Measurements from ENCODE around the gene IVL. TPM values are rescaled to one million over a fixed set of nuclear protein-coding genes. Genes with fewer than 3 reads are reported as not detected.

Gene IVL
- total RNA-seq, 1 donor from 2014 or later: not detected

GRCh38 chr1:152924191-152924590 is 15.8 kb downstream of the IVL start:
- intact Hi-C loops (cut with DNase I): no loop called here
- no peak overlapping the region for H3K27ac ChIP-seq
- H3K4me3 ChIP-seq: no peak overlapping the region
- no peak for TF ChIP-seq CTCF (IDR thresholded peaks at IDR 0.05)
- DNase-seq (no peak), ATAC-seq (no peak)
- H3K36me3 ChIP-seq: no peaks in the 10 kb centered on the region
- H3K27me3 ChIP-seq: no peaks in the 10 kb centered on the region
- H3K4me1 ChIP-seq: no peaks in the 10 kb centered on the region
- H3K9me3 ChIP-seq: no peaks in the 10 kb centered on the region

GRCh38 chr1:152926091-152926490 is 17.7 kb downstream of the IVL start:
- intact Hi-C loops (cut with DNase I): no loop called here
- DNase-seq (no peak), ATAC-seq (peak; percentile 41)

DNA sequence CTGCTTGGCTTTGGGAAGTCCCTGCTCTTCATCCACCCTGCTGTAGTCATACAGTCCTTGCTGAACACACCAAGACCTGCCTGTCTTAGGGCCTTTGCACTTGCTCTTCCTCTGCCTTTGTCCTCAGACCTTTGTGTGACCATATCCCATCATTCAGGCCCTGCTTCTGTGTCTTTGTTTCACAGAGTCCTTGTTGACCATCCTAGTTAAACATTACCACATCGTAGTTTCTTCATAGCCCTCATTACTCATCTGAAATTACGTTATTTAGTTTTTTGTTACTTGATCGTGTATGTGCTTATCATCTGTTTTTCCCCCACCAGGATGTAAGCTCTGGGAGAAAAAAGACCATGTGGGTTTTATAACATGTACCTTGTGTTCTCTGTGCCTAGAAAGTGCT is 20.3 kb downstream of the IVL start:
- no peak for DNase-seq
- no peak for ATAC-seq
- H3K27me3 ChIP-seq: no peaks in the 10 kb centered on the region
- intact Hi-C loops (cut with DNase I): no loop called here
- H3K36me3 ChIP-seq: no peaks in the 10 kb centered on the region
- TF ChIP-seq CTCF (IDR thresholded peaks at IDR 0.05): no peak
- H3K4me1 ChIP-seq: no peaks in the 10 kb centered on the region
- H3K27ac ChIP-seq: no peak overlapping the region
- H3K4me3 ChIP-seq: no peak overlapping the region
- H3K9me3 ChIP-seq: no peaks in the 10 kb centered on the region

More at GRCh38 chr1:152926091-152926490, 17.7 kb downstream of the IVL start:
- Histone ChIP-seq H3K9me3 (no peaks in the 10 kb centered on the region), H3K4me1 (no peaks in the 10 kb centered on the region), H3K4me3 (no peak overlapping the region), H3K27ac (no peak overlapping the region), H3K27me3 (no peaks in the 10 kb centered on the region), H3K36me3 (no peaks in the 10 kb centered on the region)
- no peak for TF ChIP-seq CTCF (IDR thresholded peaks at IDR 0.05)

GRCh38 chr1:152932170-152932811 is 23.9 kb downstream of the IVL start:
- no peaks in the 10 kb centered on the region for H3K36me3 ChIP-seq
- ATAC-seq: peak; percentile 49
- intact Hi-C loops (cut with DNase I): no loop called here

DNA sequence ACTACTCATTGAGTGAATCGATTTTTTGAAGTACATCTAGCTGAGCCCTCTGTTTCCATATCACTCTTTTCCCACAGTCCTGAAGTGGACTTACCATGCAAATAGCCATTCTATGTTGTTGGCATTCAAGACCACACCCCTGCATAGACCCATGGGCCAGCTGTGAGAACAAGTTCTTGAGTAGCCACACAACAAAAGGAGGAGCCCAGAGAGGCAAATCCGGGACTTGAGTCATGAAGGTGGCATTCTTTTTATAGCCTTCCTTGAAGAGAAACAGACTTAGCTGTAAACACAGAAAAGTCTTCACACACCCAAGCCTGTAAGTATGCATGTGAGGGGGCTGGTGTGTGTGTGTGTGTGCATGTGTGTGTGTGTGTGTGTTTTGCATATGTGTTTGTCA is 24.9 kb downstream of the IVL start:
- Histone ChIP-seq H3K27ac (no peak overlapping the region), H3K4me1 (no peaks in the 10 kb centered on the region), H3K4me3 (no peak overlapping the region), H3K27me3 (no peaks in the 10 kb centered on the region), H3K36me3 (no peaks in the 10 kb centered on the region), H3K9me3 (no peaks in the 10 kb centered on the region)
- ATAC-seq (no peak), DNase-seq (no peak)
- no peak for TF ChIP-seq CTCF (IDR thresholded peaks at IDR 0.05)
- intact Hi-C loops (cut with DNase I): no loop called here

More at GRCh38 chr1:152932170-152932811, 23.9 kb downstream of the IVL start:
- no peak overlapping the region for H3K4me3 ChIP-seq
- no peaks in the 10 kb centered on the region for H3K27me3 ChIP-seq
- no peak for DNase-seq
- no peak overlapping the region for H3K27ac ChIP-seq
- no peaks in the 10 kb centered on the region for H3K4me1 ChIP-seq
- no peaks in the 10 kb centered on the region for H3K9me3 ChIP-seq
- no peak for TF ChIP-seq CTCF (IDR thresholded peaks at IDR 0.05)

GRCh38 chr1:152940614-152941013 is 32.3 kb downstream of the IVL start:
- no peak overlapping the region for H3K4me3 ChIP-seq
- H3K27me3 ChIP-seq: no peaks in the 10 kb centered on the region
- H3K4me1 ChIP-seq: no peaks in the 10 kb centered on the region
- ATAC-seq (no peak), DNase-seq (no peak)
- no peak for TF ChIP-seq CTCF (IDR thresholded peaks at IDR 0.05)
- H3K36me3 ChIP-seq: no peaks in the 10 kb centered on the region
- intact Hi-C loops (cut with DNase I): no loop called here
- H3K9me3 ChIP-seq: no peaks in the 10 kb centered on the region
- H3K27ac ChIP-seq: no peak overlapping the region

All from upper lobe of right lung (tissue), 1 donor.